Measurements from ENCODE around the gene CATSPER4. TPM values are rescaled to one million over a fixed set of nuclear protein-coding genes. Genes with fewer than 3 reads are reported as not detected.

Gene CATSPER4
- total and polyA plus RNA-seq, 2 donors (not counting 1 experiment from before 2014, with no cell fraction given) = not detected

DNA sequence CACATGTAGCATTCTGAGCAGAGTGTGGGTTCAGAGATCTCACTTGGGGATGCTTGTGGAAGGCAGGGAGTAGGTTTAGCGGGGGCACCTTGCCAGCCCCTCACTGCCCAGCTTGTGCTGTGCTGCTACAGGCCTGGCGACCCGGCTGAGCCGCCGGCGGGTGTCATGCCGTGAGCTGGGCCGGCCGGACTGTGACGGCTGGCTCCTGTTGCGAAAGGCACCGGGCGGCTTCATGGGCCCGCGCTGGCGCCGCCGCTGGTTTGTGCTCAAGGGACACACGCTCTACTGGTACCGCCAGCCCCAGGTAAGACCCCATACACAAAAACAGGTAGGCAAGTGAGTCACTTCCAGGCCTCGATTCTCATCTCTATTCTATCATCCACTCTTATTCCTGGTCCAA is 5.5 kb upstream of the CATSPER4 start:
- intact Hi-C loops (cut with micrococcal nuclease) = no loop called here
- H3K4me1 Mint-ChIP-seq = no peaks in the 10 kb centered on the region
- no peak overlapping the region for H3K4me3 ChIP-seq (ENCODE audit: control extremely low read depth in 1 of 5, extremely low read depth in 1 of 5, insufficient read depth in 1 of 5, low read depth in 2 of 5, low read length in 4 of 5)
- no peak overlapping the region for H3K27ac ChIP-seq (ENCODE audit: low read length in 2 of 2)
- 97% methylated on average over 17 of the region's 21 CpGs for WGBS (ENCODE audit: insufficient coverage)
- no peaks in the 10 kb centered on the region for H3K4me1 ChIP-seq (ENCODE audit: control insufficient read depth in 2 of 2, insufficient read depth in 2 of 2, low read length in 2 of 2)
- H3K36me3 ChIP-seq (replicated peaks in 1 of 2; ENCODE audit: control extremely low read depth in 1 of 2, control insufficient read depth in 1 of 2, extremely low read depth in 1 of 2, insufficient read depth in 2 of 2, low read length in 1 of 2) = no peaks in the 10 kb centered on the region
- no peaks in the 10 kb centered on the region for H3K79me2 ChIP-seq (ENCODE audit: control insufficient read depth, insufficient read depth, low read length)
- ChIA-PET POLR2A (no interaction called here), CTCF (no interaction called here)
- H3K27ac Mint-ChIP-seq = no peak overlapping the region
- no peaks in the 10 kb centered on the region for H3K27me3 Mint-ChIP-seq
- H2AFZ ChIP-seq (ENCODE audit: insufficient read depth, low read depth, low read length, poor library complexity, severe bottlenecking) = no peak overlapping the region
- TF ChIP-seq, protein P1, sequence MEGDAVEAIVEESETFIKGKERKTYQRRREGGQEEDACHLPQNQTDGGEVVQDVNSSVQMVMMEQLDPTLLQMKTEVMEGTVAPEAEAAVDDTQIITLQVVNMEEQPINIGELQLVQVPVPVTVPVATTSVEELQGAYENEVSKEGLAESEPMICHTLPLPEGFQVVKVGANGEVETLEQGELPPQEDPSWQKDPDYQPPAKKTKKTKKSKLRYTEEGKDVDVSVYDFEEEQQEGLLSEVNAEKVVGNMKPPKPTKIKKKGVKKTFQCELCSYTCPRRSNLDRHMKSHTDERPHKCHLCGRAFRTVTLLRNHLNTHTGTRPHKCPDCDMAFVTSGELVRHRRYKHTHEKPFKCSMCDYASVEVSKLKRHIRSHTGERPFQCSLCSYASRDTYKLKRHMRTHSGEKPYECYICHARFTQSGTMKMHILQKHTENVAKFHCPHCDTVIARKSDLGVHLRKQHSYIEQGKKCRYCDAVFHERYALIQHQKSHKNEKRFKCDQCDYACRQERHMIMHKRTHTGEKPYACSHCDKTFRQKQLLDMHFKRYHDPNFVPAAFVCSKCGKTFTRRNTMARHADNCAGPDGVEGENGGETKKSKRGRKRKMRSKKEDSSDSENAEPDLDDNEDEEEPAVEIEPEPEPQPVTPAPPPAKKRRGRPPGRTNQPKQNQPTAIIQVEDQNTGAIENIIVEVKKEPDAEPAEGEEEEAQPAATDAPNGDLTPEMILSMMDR (IDR thresholded peaks at IDR 0.05) = no peak
- no peak for TF ChIP-seq EZH2 (IDR thresholded peaks at IDR 0.05; ENCODE audit: borderline replicate concordance, insufficient read depth, low read depth, low read length, poor library complexity, severe bottlenecking)
- H3K4me2 ChIP-seq (replicated peaks; ENCODE audit: low read depth, low read length, poor library complexity, severe bottlenecking) = no peak overlapping the region
- DNase-seq (no peak), ATAC-seq (ENCODE audit: low read depth) (no peak)
- no peaks in the 10 kb centered on the region for H4K20me1 ChIP-seq (ENCODE audit: control insufficient read depth, insufficient read depth, low read length, poor library complexity, severe bottlenecking)
- H3K27me3 ChIP-seq (replicated peaks in 1 of 4; ENCODE audit: control extremely low read depth in 1 of 4, control insufficient read depth in 3 of 4, insufficient read depth in 4 of 4, low read length in 3 of 4) = no peaks in the 10 kb centered on the region
- no peak overlapping the region for H3K9ac ChIP-seq (ENCODE audit: low read length)
- no peak overlapping the region for H3K4me3 Mint-ChIP-seq
- no peaks in the 10 kb centered on the region for H3K9me3 ChIP-seq (ENCODE audit: control extremely low read depth in 1 of 3, control insufficient read depth in 2 of 3, insufficient read depth in 1 of 3, low read length in 2 of 3)
- no peaks in the 10 kb centered on the region for H3K9me3 Mint-ChIP-seq (ENCODE audit: insufficient read depth)

DNA sequence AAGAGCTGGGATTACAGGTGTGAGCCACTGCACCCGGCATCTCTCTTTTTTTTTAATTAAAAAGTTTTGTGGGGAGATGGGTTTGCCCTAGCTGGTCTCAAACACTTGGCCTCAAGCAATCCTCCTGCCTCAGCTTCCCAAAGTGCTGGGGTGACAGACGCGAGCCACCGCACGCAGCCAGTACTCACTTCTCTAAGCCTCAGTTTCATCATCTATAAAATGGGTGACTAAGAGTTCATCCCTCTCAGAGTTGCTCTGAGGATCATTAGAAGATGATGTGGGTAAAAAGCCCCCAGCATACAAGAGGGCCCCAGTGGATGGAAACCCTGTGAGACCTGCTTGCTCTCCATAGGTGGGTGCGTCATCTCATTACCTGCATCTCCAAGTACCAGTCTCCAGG is 2.5 kb upstream of the CATSPER4 start:
- TF ChIP-seq, protein P1 (IDR thresholded peaks at IDR 0.05) = no peak
- no peak for TF ChIP-seq EZH2 (IDR thresholded peaks at IDR 0.05; ENCODE audit: borderline replicate concordance, insufficient read depth, low read depth, low read length, poor library complexity, severe bottlenecking)
- CTCF ChIA-PET = interaction anchor here (1.3 kb wide), 1 partner anchor 230 kb away, joined by 3 read pairs; no protein-coding TSS in a partner anchor
- intact Hi-C loops (cut with micrococcal nuclease) = no loop called here
- DNase-seq (no peak), ATAC-seq (ENCODE audit: low read depth) (no peak)
- Histone ChIP-seq H4K20me1 (ENCODE audit: control insufficient read depth, insufficient read depth, low read length, poor library complexity, severe bottlenecking) (no peaks in the 10 kb centered on the region), H3K9ac (ENCODE audit: low read length) (no peak overlapping the region), H3K27ac (ENCODE audit: low read length in 2 of 2) (no peak overlapping the region), H2AFZ (ENCODE audit: insufficient read depth, low read depth, low read length, poor library complexity, severe bottlenecking) (no peak overlapping the region), H3K27me3 (replicated peaks in 1 of 4; ENCODE audit: control extremely low read depth in 1 of 4, control insufficient read depth in 3 of 4, insufficient read depth in 4 of 4, low read length in 3 of 4) (no peaks in the 10 kb centered on the region), H3K79me2 (ENCODE audit: control insufficient read depth, insufficient read depth, low read length) (no peaks in the 10 kb centered on the region), H3K4me1 (ENCODE audit: control insufficient read depth in 2 of 2, insufficient read depth in 2 of 2, low read length in 2 of 2) (no peaks in the 10 kb centered on the region), H3K4me2 (replicated peaks; ENCODE audit: low read depth, low read length, poor library complexity, severe bottlenecking) (no peak overlapping the region), H3K4me3 (ENCODE audit: control extremely low read depth in 1 of 5, extremely low read depth in 1 of 5, insufficient read depth in 1 of 5, low read depth in 2 of 5, low read length in 4 of 5) (no peak overlapping the region), H3K9me3 (ENCODE audit: control extremely low read depth in 1 of 3, control insufficient read depth in 2 of 3, insufficient read depth in 1 of 3, low read length in 2 of 3) (no peaks in the 10 kb centered on the region), H3K36me3 (replicated peaks in 1 of 2; ENCODE audit: control extremely low read depth in 1 of 2, control insufficient read depth in 1 of 2, extremely low read depth in 1 of 2, insufficient read depth in 2 of 2, low read length in 1 of 2) (no peaks in the 10 kb centered on the region)
- no peaks in the 10 kb centered on the region for H3K4me1 Mint-ChIP-seq
- H3K27ac Mint-ChIP-seq = no peak overlapping the region
- H3K4me3 Mint-ChIP-seq = no peak overlapping the region
- no peaks in the 10 kb centered on the region for H3K9me3 Mint-ChIP-seq (ENCODE audit: insufficient read depth)
- H3K27me3 Mint-ChIP-seq = no peaks in the 10 kb centered on the region
- POLR2A ChIA-PET = no interaction called here
- no CpG with 5 or more reads among the region's 6 CpGs for WGBS (ENCODE audit: insufficient coverage)

Measured in B cell (primary cell).